Measurements from ENCODE around the gene LRGUK. TPM values are rescaled to one million over a fixed set of nuclear protein-coding genes. Genes with fewer than 3 reads are reported as not detected.

The LRGUK gene
- total RNA-seq, 1 donor, result 0.72 TPM

GRCh38 chr7:134312717-134313116 lies 185.6 kb downstream of the LRGUK start:
- no peak overlapping the region for H3K4me3 ChIP-seq (ENCODE audit: insufficient read depth, low read length)
- H4K20me1 ChIP-seq (ENCODE audit: insufficient read depth, low read length), result no peaks in the 10 kb centered on the region
- no peak overlapping the region for H2AFZ ChIP-seq (ENCODE audit: low read length)
- TF ChIP-seq CTCF (IDR thresholded peaks at IDR 0.05; ENCODE audit: extremely low read depth, low read depth, low read length), result no peak
- no peaks in the 10 kb centered on the region for H3K9me3 ChIP-seq (ENCODE audit: low read depth, low read length)
- H3K4me1 ChIP-seq (ENCODE audit: insufficient read depth, low read length), result peaks cover 5% of the 10 kb centered on the region
- no peaks in the 10 kb centered on the region for H3K36me3 ChIP-seq (ENCODE audit: insufficient read depth, low read length)
- H3K79me2 ChIP-seq (ENCODE audit: insufficient read depth, low read length), result peaks cover 40% of the 10 kb centered on the region
- H3K4me2 ChIP-seq (ENCODE audit: insufficient read depth, low read length), result no peak overlapping the region
- no peak overlapping the region for H3K27ac ChIP-seq (ENCODE audit: low read depth, low read length)
- H3K27me3 ChIP-seq (ENCODE audit: insufficient read depth, low read length), result no peaks in the 10 kb centered on the region
- DNase-seq (ENCODE audit: insufficient read length, low spot score, missing footprints), result no peak

GRCh38 chr7:134313543-134313942 lies 186.4 kb downstream of the LRGUK start:
- Histone ChIP-seq H2AFZ (ENCODE audit: low read length) (no peak overlapping the region), H3K27ac (ENCODE audit: low read depth, low read length) (no peak overlapping the region), H3K79me2 (ENCODE audit: insufficient read depth, low read length) (peaks cover 40% of the 10 kb centered on the region), H4K20me1 (ENCODE audit: insufficient read depth, low read length) (no peaks in the 10 kb centered on the region), H3K4me3 (ENCODE audit: insufficient read depth, low read length) (no peak overlapping the region), H3K4me2 (ENCODE audit: insufficient read depth, low read length) (no peak overlapping the region), H3K9me3 (ENCODE audit: low read depth, low read length) (no peaks in the 10 kb centered on the region), H3K27me3 (ENCODE audit: insufficient read depth, low read length) (no peaks in the 10 kb centered on the region), H3K4me1 (ENCODE audit: insufficient read depth, low read length) (peaks cover 4% of the 10 kb centered on the region), H3K36me3 (ENCODE audit: insufficient read depth, low read length) (no peaks in the 10 kb centered on the region)
- DNase-seq (ENCODE audit: insufficient read length, low spot score, missing footprints), result no peak
- TF ChIP-seq CTCF (IDR thresholded peaks at IDR 0.05; ENCODE audit: extremely low read depth, low read depth, low read length), result no peak

Other genes starting within 250 kb of the LRGUK start
- gene SLC35B4, start 189.6 kb downstream of the LRGUK start, total RNA-seq, result 14.8 and 18.3 TPM in 2 replicates